Forelimb muscle (tissue), 1 donor: ENCODE measurements around the gene ABI3BP. TPM values are rescaled to one million over a fixed set of nuclear protein-coding genes. Genes with fewer than 3 reads are reported as not detected.

Experiments
- DNase-seq: peaks from one replicate; pipeline ENCODE4 v3.0.0-alpha.2; 2013; ENCODE audit warnings: low read depth
- polyA plus RNA-seq: library from polyadenylated mRNA; unstranded; fragments of 120-200 nt; gene quantifications from one replicate; pipeline ENCODE4 v1.2.1, GENCODE V29; 2013; ENCODE audit not compliant: insufficient read length

Gene ABI3BP
- polyA plus RNA-seq, 1 donor = 265 TPM

DNA sequence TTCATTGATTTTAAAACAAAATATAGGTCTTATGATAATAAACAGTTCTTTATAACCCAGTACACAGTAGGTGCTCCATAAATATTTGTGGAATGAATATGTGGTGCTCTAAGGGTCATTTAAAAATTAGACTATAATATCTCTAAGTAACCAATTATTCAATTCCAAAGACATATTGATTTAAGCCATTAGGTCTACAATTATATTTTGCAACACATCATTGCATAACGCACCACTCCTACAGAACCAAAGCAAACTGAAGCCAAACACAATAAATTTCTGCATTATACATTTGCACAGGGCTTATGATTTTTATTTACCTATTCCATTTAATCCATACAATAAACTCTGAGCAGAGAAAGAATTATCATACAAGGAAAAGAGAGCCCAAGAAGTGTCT lies 104.3 kb downstream of the ABI3BP start:
- DNase-seq = no peak

DNA sequence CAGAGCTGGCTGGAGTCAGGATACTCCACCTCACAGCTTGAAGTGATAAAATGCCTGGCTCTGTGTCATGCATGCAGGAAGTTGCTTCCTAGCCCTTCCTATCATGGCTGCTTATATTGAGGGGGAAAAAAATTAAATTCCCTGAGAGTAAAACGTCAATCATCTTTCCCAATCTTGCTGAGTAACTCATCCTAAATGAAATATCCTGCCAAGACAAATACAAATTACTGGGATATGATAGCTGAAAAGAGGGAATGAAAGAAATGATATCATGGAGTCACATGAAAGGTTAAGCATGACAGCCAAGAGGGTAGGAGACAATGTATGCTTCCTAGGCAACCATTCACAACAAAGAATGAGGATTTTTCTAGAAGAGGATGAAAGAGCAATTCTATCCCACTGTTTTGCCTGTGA lies 110.6 kb downstream of the ABI3BP start:
- no peak for DNase-seq

DNA sequence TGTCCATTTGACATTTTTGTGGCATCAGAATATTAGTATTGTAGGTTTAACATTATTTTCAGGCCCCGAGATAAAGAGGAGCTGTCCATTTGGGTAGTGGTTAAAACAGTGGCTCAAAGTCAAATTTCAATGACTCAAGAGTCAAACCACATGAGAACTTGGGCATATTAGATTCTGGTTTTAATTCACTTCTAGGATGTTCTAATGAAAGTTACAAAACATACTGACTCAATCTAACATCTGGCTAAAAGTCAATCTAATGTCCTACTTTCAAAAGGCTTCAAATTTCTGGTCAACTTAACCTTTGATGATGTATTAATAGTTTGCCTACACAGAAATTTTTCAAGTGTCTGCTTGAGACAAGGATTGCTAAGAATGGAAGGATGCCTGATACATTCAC lies 112.4 kb downstream of the ABI3BP start:
- DNase-seq = no peak

GRCh38 chr3:100880072-100880471 lies 113.1 kb downstream of the ABI3BP start:
- DNase-seq = no peak

- DNase-seq = no peak
Measured at GRCh38 chr3:100879195-100879810, 113.9 kb downstream of the ABI3BP start.

DNA sequence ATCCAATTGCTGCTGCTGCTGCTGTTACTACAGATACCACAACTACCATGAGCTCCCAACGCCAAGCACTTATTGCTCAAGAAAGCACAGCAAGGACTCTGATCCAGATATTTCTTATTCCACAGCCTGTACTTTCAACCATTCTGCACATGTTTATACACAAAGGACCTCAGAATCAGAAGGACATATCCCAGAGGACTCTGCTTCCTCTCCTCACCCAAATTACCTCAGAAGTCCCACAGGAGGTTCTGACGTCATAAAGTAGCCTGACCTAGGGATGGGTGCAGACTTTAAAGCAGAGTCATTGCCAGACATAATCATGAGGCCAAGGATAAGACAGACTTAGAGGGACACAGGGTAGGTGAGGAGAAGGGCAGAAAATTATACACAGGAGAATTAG lies 115.9 kb downstream of the ABI3BP start:
- no peak for DNase-seq

- DNase-seq = no peak
Measured at GRCh38 chr3:100875239-100875638, 118.0 kb downstream of the ABI3BP start.

DNA sequence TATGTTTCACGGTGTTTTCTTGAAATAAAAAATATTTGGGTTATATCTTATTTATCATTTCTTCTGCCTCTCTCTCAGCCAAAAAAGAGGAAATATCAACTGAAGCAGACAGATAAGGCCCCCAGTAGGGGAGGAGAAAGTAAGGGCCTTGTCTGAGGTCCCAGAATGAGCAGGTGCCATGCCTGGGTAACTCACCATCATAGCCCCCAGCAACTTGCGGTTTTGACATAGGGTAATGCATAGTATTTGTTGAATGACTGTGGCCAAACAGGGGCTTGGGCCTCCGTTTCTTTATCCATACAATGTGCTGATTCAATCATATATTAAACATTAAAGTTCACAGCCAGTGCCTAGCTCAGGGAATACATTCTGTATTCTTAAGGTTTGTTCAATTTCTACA lies 119.6 kb downstream of the ABI3BP start:
- no peak for DNase-seq

DNA sequence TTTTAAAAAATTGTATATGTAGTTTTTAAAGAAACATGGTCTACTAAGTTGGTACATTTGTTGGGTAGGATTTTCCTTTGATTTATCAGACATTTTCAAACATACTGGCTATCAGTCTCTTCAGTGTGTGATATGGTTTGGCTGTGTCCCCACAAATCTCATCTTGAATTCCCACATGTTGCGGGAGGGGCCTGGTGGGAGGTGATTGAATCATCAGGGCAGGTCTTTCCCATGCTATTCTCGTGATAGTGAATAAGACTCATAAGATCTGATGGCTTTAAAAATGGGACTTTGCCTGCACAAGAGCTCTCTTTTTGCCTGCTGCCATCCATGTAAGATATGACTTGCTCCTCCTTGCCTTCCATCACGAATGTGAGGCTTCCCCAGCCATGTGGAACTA lies 121.9 kb downstream of the ABI3BP start:
- no peak for DNase-seq

DNA sequence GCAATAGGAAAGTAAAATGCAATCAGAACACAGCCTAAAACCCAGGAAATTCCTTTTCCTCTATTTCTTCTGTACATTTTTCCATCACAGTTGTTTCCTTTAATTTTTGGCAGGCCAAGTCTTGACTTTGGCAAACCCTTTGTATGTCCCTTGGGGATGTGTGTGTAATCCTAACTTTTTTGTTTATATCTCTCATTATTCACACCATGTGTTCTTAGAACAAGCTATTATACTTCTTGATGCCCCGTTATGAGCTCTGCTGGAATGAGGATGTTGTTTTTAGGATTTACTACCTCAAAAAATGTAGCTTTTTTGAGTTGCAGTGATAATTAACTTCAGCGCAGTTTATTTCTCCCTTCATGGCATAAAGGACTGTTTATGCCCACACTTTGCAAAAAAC lies 123.4 kb downstream of the ABI3BP start:
- DNase-seq = peak; percentile 80

- no peak for DNase-seq
Measured at GRCh38 chr3:100868894-100869293, 124.3 kb downstream of the ABI3BP start.

DNA sequence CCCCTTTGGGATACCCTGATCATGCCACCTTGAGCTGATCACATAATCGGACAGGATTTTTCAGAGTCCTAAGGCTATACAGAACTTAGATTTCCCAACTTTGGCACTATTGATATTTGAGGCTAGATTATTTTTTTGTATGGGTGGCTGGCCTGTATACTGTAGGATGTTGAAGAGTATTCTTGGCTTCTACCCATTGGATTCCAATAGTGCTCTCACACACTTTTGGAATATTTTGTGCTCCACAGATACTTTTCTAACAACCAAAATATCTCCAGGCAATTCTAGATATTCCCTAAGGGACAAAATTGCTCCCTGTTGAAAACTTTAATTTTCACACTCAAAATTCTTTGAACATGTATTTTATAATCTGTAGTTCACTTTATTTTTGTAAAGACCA lies 125.1 kb downstream of the ABI3BP start:
- DNase-seq = no peak

GRCh38 chr3:100865442-100865841 lies 127.8 kb downstream of the ABI3BP start:
- DNase-seq = no peak

GRCh38 chr3:100864471-100865250 lies 128.6 kb downstream of the ABI3BP start:
- DNase-seq = no peak

DNA sequence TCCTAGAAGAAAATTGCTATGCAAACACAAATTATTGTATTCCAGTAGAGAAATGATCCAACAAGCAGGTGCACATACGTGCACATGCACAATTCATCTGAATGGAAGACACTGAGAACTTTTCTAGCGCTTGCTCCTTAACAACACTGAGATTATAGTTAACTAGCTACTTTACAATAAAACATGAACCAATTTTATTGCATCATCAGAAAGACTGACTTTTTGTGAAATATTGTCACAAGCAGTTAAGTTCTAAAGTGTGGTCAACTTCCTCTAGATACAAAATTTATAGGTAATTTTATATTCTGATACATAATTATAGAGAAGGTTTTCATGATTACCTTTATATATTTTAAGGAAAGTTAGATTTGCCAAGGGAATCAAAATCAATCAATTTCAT lies 135.4 kb downstream of the ABI3BP start:
- DNase-seq = no peak

GRCh38 chr3:100856821-100857220 lies 136.4 kb downstream of the ABI3BP start:
- no peak for DNase-seq

DNA sequence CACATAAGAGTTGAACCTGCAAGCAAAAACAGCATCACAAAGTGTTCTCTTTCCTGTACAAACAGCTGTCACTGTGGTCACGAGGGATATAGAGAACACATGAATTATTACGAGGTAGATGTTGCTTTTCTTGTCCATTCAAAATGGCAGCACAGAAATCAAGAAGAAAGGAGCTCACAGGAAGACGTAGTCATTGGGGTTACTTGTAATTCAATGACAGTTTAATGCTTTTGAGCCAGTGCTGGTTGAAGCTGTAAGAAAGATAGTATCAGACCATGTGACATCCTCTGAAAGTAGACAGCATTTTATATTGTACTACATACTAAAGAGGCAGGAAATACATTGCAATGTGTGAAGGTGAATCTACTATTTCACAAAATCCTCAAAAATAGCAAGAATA lies 140.4 kb downstream of the ABI3BP start:
- no peak for DNase-seq

GRCh38 chr3:100850701-100851100 lies 142.5 kb downstream of the ABI3BP start:
- no peak for DNase-seq

DNA sequence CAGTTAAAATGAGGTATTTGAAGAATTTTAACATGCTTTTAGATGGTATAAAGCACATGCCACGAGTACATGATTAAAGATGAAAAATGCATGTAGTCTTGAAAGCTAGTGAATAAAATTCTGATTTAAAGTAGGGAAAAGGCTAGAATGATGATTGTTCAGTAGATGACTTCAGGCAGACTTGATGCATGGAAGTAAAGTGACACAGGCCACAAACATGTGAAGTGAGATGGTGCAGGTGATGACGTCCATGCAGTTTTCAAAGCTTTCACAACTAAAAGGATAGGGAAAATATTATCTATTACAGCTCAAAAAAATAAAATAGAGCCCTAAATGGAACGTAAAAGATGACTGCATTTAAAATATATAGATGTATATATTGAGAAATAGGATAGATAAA lies 143.1 kb downstream of the ABI3BP start:
- no peak for DNase-seq

DNA sequence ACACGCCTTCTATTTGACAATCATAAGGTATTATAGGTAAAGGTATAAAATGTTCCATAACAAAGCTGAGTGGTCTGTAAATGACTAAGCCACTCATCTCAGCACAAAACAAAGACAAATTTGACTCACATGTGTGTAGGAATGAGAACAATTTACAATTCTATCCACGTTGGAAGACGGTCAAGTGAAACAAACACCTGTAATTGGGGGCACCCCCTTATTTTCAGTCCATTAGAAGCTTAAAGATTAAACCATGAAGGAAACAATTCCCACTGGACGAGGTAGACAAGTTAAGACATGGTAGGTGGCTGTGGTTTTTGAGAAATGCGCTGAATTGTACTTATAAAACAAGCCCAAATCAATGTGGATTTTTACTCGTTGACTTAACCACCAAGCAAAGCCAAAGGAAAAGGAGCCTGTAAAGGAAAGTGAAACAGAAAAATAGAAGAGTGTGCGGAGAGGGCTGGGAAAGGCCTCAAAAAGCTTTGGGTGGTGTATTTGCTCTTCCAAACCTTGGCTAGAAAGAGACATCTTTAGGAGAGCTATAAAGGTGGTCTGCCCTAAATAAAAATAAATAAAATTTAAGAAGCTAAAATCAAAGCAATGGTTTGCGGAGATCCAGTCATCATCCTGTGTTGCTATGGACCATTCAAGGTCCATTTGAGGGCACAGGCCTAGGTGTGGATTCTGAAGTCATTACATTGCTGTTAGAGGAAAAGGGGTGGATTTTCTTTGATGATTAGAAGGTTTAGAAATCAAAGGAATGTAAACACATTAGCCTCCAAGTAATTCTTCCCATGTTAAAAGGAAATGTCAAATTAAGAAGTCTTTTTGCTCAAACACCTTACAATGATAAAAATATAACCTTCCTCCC lies 148.9 kb downstream of the ABI3BP start:
- DNase-seq = no peak

DNA sequence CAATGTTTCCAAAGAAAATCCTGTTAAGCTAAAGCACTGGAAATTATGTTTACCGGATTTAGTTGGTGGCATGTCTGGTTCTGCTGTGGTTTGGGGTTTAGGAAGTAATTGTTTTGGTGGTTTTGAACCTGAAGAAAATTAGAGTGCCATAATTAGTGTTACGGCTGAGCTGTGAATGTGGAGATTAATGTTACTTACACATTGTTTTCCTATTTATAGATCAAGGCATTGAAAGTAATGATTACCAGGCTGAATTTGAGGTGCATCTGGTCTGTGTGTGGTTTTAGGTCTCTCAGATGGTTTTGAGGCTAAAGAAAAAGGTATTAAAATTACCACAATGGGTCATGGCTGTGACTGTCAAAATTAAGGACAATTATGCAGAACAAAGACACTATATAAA lies 155.1 kb downstream of the ABI3BP start:
- DNase-seq = no peak

DNA sequence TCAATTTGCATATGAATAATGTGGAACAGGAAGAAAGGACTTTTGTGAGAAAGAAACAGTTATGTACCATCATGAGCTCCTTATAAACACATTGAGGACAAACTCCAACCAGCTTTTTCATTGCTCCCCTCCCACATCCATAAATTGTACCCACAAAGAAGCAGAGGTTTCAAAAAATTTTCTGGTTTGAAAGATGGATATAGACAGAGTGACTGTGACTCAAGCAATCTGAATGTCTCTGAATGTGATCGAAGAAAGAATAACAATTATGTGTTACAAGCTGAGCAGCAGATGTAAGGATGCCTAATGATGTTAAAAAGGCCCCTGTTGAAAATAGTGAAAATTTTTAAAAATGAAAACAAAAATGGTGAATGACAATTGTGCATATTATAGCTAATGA lies 156.6 kb downstream of the ABI3BP start:
- DNase-seq = no peak

DNA sequence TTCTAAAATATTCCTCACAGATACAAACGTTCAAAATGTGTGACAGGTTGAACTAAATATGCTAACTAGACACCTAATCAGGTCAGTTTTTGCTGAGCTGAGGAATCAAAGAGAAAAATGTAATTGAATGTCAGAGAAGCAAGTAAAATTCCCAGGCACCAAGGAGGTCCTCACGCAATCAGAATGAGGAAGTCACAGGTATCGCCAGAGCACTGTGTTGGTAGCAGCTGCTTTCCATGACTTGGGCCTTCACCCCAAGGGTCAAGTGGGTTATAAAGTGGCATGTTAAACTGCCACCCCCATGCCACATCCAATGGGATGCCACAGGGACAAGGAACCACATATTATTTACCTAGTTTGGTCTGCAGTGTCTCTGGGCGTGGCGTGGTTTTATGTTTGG lies 158.9 kb downstream of the ABI3BP start:
- no peak for DNase-seq
